B cell (primary cell): ENCODE measurements around the gene SELENBP1. TPM values are rescaled to one million over a fixed set of nuclear protein-coding genes. Genes with fewer than 3 reads are reported as not detected.
A peak's percentile ranks its signal among the peaks of the same experiment; 100 is the strongest.

Experiments used
- ATAC-seq: fragments of 200-7000 bp; cut with Tn5 transposase; one replicate; pipeline ENCODE4 v1.10.0; 2021; ENCODE audit warnings: low read depth, mild to moderate bottlenecking, moderate number of reproducible peaks, moderate library complexity
- CTCF ChIA-PET: fragments of 350-600 bp; sonication (Branson Sonifier 250); formaldehyde crosslinking; loops from one replicate; lab custom pipeline; 2021; ENCODE audit warnings: antibody characterized with exemption, inconsistent platforms; lab: Charles Lee
- POLR2A ChIA-PET: fragments of 350-600 bp; sonication (Branson Sonifier 250); formaldehyde crosslinking; loops from one replicate; lab custom pipeline; 2021; ENCODE audit warnings: antibody characterized with exemption; lab: Charles Lee
- DNase-seq: peaks from one replicate; pipeline ENCODE4 v3.0.0; 2013
- H2AFZ ChIP-seq: 2 replicates; pipeline ENCODE4 v1.6.1; 2012; ENCODE audit warnings: mild to moderate bottlenecking, low read depth, low read length; ENCODE audit not compliant: insufficient read depth, poor library complexity, severe bottlenecking
- H3K27ac ChIP-seq, 2 donors: 1 replicate in 1 of 2; 2 replicates in 1 of 2; pipeline ENCODE4 v1.5.1; 2012 to 2013; ENCODE audit warnings: low read length in 2 of 2, mild to moderate bottlenecking in 2 of 2, moderate library complexity in 1 of 2
- H3K27me3 ChIP-seq, 4 experiments: fragments of 200-600 bp in 1 of 4; sonication (generic) in 1 of 4; replicated peaks in 1 of 4; 1 replicate in 2 of 4; 2 replicates in 2 of 4; pipeline versions ENCODE4 v1.6.1 to v1.7.0; 2013 to 2016; ENCODE audit warnings: low read length in 3 of 4, mild to moderate bottlenecking in 2 of 4, mixed read lengths in 1 of 4, moderate library complexity in 1 of 4; ENCODE audit not compliant: insufficient read depth in 4 of 4, control insufficient read depth in 3 of 4; ENCODE audit errors: control extremely low read depth in 1 of 4
- H3K36me3 ChIP-seq, 2 experiments: replicated peaks in 1 of 2; 1 replicate in 1 of 2; 2 replicates in 1 of 2; pipeline versions ENCODE4 v1.6.1 to v1.7.1; 2013; ENCODE audit warnings: low read length in 1 of 2; ENCODE audit not compliant: insufficient read depth in 2 of 2, control insufficient read depth in 1 of 2; ENCODE audit errors: control extremely low read depth in 1 of 2, extremely low read depth in 1 of 2
- H3K4me1 ChIP-seq, 2 donors: fragments of 200-600 bp in 1 of 2; sonication (generic) in 1 of 2; 1 replicate in 1 of 2; 2 replicates in 1 of 2; pipeline versions ENCODE4 v1.5.1 to v1.6.1; 2013 to 2017; ENCODE audit warnings: low read length in 2 of 2; ENCODE audit not compliant: control insufficient read depth in 2 of 2, insufficient read depth in 2 of 2
- H3K4me2 ChIP-seq: replicated peaks from 2 replicates; pipeline ENCODE3; 2012; ENCODE audit warnings: mild to moderate bottlenecking, low read depth, low read length; ENCODE audit not compliant: poor library complexity, severe bottlenecking
- H3K4me3 ChIP-seq, 5 experiments: fragments of 200-600 bp in 1 of 5; sonication (generic) in 1 of 5; 1 replicate in 3 of 5; 2 replicates in 2 of 5; pipeline versions ENCODE4 v1.5.1 to v1.7.0; 2011 to 2016; ENCODE audit warnings: low read length in 4 of 5, mild to moderate bottlenecking in 4 of 5, low read depth in 2 of 5, control low read depth in 1 of 5, moderate library complexity in 1 of 5; ENCODE audit not compliant: insufficient read depth in 1 of 5; ENCODE audit errors: control extremely low read depth in 1 of 5, extremely low read depth in 1 of 5
- H3K79me2 ChIP-seq: fragments of 200-600 bp; sonication (generic); one replicate; pipeline ENCODE4 v1.6.0; 2016; ENCODE audit warnings: low read length; ENCODE audit not compliant: control insufficient read depth, insufficient read depth
- H3K9ac ChIP-seq: fragments of 200-600 bp; sonication (generic); 2 replicates; pipeline ENCODE4 v1.6.1; 2017; ENCODE audit warnings: mild to moderate bottlenecking, low read length, moderate library complexity
- H3K9me3 ChIP-seq, 3 donors: one replicate each; pipeline versions ENCODE4 v1.6.1 to v1.7.1; 2013; ENCODE audit warnings: low read length in 2 of 3; ENCODE audit not compliant: control insufficient read depth in 2 of 3, insufficient read depth in 1 of 3; ENCODE audit errors: control extremely low read depth in 1 of 3
- H4K20me1 ChIP-seq: 2 replicates; pipeline ENCODE4 v1.6.0; 2012; ENCODE audit warnings: mild to moderate bottlenecking, low read length; ENCODE audit not compliant: insufficient read depth, control insufficient read depth, poor library complexity, severe bottlenecking
- H3K27ac Mint-ChIP-seq: one replicate; pipeline ENCODE4 v1.8.0; 2021; ENCODE audit warnings: mixed read lengths
- H3K27me3 Mint-ChIP-seq: one replicate; pipeline ENCODE4 v1.8.0; 2021; ENCODE audit warnings: mixed read lengths
- H3K4me1 Mint-ChIP-seq: one replicate; pipeline ENCODE4 v1.8.0; 2021; ENCODE audit warnings: mixed read lengths
- H3K4me3 Mint-ChIP-seq: one replicate; pipeline ENCODE4 v1.8.0; 2021; ENCODE audit warnings: mixed read lengths
- H3K9me3 Mint-ChIP-seq: one replicate; pipeline ENCODE4 v1.8.0; 2022; ENCODE audit warnings: mixed read lengths; ENCODE audit not compliant: insufficient read depth
- CTCF ChIP-seq: fragments of 200-600 bp; IDR thresholded peaks from one replicate; pipeline ENCODE4 v1.8.0; 2022; ENCODE audit warnings: antibody characterized with exemption, mild to moderate bottlenecking
- EZH2 ChIP-seq: IDR thresholded peaks from 2 replicates; pipeline ENCODE4 v1.6.1; 2012; ENCODE audit warnings: borderline replicate concordance, low read depth, mild to moderate bottlenecking, moderate library complexity, low read length; ENCODE audit not compliant: insufficient read depth, poor library complexity, severe bottlenecking
- WGBS: methylation state at CpG from one replicate; pipeline ENCODE4 v1.1.5; 2013; ENCODE audit warnings: missing lambda C conversion rate; ENCODE audit not compliant: insufficient coverage; 5-methylcytosine and 5-hydroxymethylcytosine counted together
- intact Hi-C: fragments of 100-400 bp; cut with micrococcal nuclease; formaldehyde crosslinking; loops from one replicate; pipeline ENCODE4 v1.10.0; 2022
- polyA plus RNA-seq: library from polyadenylated mRNA; depleted of rRNA; stranded (reverse); fragments of >200 nt; gene quantifications from 2 replicates; pipeline ENCODE4 v1.2.3, GENCODE V29; 2012
- total RNA-seq, 2 donors: library from RNA; stranded (reverse); fragments of 120-200 nt in 1 of 2; gene quantifications; 1 replicate in 1 of 2; 2 replicates in 1 of 2; pipeline versions ENCODE4 v1.2.3 to v1.2.4, GENCODE V29; 2013 to 2022

SELENBP1 gene
- total and polyA plus RNA-seq, 2 donors (not counting 1 experiment from before 2014, with no cell fraction given): 0.37 TPM; not detected in 1

- peaks cover 3 to 31% of the 10 kb centered on the region in 2 experiments for H3K36me3 ChIP-seq
- peak overlapping the region; percentile 81 for H3K4me2 ChIP-seq
- H3K9me3 ChIP-seq: peaks cover 0 to 19% (median 4%) of the 10 kb centered on the region in 3 donors
- POLR2A ChIA-PET: interaction anchor here (0.7 to 1.8 kb wide), 5 partner anchors 10 to 144 kb away, joined by 4 to 11 read pairs (median 5); partner anchors contain the start of genes PI4KB, PSMB4 and ZNF687
- H4K20me1 ChIP-seq: no peaks in the 10 kb centered on the region
- H3K79me2 ChIP-seq: peaks cover 45% of the 10 kb centered on the region
- DNase-seq (no peak), ATAC-seq (peak; percentile 11)
- H3K9me3 Mint-ChIP-seq: no peaks in the 10 kb centered on the region
- H2AFZ ChIP-seq: peak overlapping the region; percentile 66
- H3K4me3 ChIP-seq: peak overlapping the region; percentile 26 to 85 (median 64)
- H3K27ac Mint-ChIP-seq: peak overlapping the region; percentile 97
- 8% methylated on average over 5 of the region's 12 CpGs for WGBS
- H3K27ac ChIP-seq: peak overlapping the region; percentile 98 to 99
- no peak for TF ChIP-seq CTCF
- TF ChIP-seq EZH2: no peak
- H3K4me1 Mint-ChIP-seq: peaks cover 49% of the 10 kb centered on the region
- H3K27me3 Mint-ChIP-seq: no peaks in the 10 kb centered on the region
- peak overlapping the region; percentile 92 for H3K4me3 Mint-ChIP-seq
- H3K4me1 ChIP-seq: peaks cover 34 to 44% of the 10 kb centered on the region in 2 donors
- CTCF ChIA-PET: interaction anchor here (0.7 to 1.5 kb wide), 4 partner anchors 11 to 52 kb away, joined by 3 to 4 read pairs (median 4); partner anchors contain the start of gene PSMB4
- intact Hi-C loops: loop anchor here (1.0 to 10.0 kb wide), 9 partner anchors 20 to 265 kb away; partner anchors contain the start of genes LYSMD1, PI4KB, PIP5K1A and POGZ
- peak overlapping the region; percentile 95 for H3K9ac ChIP-seq
- H3K27me3 ChIP-seq: no peaks in the 10 kb centered on the region
Measured at GRCh38 chr1:151347523-151348246, 24.8 kb downstream of the SELENBP1 start.
